Testis (tissue), 2 donors: Measurements from ENCODE around the gene TMEM120B.

Experiments
- POLR2A ChIP-seq: fragments of 450-650 bp; IDR thresholded peaks from one replicate; pipeline ENCODE4 v1.6.1; 2017; ENCODE audit warnings: antibody characterized with exemption, mild to moderate bottlenecking, moderate library complexity
- TF ChIP-seq, protein P1 (sequence below), 3 experiments: fragments of 450-650 bp in 2 of 3; fragments of 200-600 bp in 1 of 3; sonication (generic) in 1 of 3; IDR thresholded peaks; one replicate each; pipeline ENCODE4 v1.5.1; 2016 to 2019; ENCODE audit warnings: antibody characterized with exemption in 3 of 3, mild to moderate bottlenecking in 2 of 3, moderate library complexity in 1 of 3

DNA sequence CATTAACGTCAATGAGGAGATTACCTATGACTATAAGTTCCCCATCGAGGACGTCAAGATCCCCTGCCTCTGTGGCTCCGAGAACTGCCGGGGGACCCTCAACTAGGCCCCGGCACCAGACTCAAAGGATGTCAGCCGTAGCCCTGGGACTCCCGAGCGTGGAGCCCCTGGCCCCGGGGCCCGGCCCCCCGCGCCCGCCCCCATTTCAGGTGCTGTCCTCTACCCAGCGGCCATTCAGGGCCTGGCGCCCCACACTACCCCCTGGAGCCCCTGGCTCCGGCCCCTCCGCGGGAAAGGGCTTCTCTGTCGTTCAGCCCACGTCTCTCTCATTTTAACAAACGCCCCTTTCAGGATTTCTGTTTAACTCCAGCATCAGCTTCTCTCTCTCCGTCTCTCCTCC is 117.6 kb downstream of the TMEM120B start:
- no peak for TF ChIP-seq POLR2A
- TF ChIP-seq, protein P1, sequence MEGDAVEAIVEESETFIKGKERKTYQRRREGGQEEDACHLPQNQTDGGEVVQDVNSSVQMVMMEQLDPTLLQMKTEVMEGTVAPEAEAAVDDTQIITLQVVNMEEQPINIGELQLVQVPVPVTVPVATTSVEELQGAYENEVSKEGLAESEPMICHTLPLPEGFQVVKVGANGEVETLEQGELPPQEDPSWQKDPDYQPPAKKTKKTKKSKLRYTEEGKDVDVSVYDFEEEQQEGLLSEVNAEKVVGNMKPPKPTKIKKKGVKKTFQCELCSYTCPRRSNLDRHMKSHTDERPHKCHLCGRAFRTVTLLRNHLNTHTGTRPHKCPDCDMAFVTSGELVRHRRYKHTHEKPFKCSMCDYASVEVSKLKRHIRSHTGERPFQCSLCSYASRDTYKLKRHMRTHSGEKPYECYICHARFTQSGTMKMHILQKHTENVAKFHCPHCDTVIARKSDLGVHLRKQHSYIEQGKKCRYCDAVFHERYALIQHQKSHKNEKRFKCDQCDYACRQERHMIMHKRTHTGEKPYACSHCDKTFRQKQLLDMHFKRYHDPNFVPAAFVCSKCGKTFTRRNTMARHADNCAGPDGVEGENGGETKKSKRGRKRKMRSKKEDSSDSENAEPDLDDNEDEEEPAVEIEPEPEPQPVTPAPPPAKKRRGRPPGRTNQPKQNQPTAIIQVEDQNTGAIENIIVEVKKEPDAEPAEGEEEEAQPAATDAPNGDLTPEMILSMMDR (IDR thresholded peaks at IDR 0.05): no peak
